Activated gamma-delta T cell (primary cell): ENCODE measurements around the gene SOX6.

Source experiments
- DNase-seq: peaks from one replicate; lab custom pipeline; 2025; lab: John Stamatoyannopoulos, UW

Gene SOX6

GRCh38 chr11:16364254-16364653 is 7.9 kb upstream of the SOX6 start:
- no peak for DNase-seq

DNA sequence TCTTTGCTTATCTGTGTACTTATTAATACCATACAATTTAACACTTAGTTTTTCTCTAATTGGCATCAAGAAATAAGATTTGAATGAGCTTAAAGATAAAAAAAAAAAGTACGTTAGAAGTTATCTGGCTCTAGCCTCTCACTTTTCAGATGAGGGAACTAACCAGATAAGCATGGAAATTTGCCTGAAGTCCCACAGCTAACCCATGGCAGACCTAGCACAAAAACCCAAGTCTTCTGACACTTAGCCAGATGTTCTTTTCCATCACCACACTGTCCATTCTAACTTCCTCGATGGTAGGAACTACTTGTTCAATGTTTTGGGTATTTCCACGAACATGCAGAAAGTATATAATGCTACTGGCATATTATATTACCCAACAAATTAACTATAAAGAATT is 7.4 kb upstream of the SOX6 start:
- no peak for DNase-seq

- no peak for DNase-seq
These were observed 4.9 kb upstream of the SOX6 start for GRCh38 chr11:16361108-16361865.

GRCh38 chr11:16359369-16359768 is 3.0 kb upstream of the SOX6 start:
- no peak for DNase-seq

DNA sequence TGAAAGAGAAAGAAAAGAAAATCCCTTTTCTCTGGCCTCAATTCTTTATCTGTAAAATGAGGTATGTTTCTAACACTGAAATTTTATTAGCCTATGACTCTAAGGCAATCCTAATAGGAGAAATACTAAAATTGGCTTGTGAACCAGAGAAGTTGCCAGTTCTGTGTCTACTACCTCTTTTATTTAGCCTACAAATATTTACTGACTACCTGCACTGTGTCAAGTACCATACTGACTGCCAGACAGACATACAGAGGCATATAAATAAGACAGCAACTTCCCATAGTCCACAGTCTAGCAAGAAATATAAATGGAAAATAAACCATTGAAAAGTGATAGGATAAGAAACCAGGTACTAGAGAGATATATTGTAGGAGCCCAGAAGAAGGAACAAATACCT is 2.4 kb upstream of the SOX6 start:
- no peak for DNase-seq

GRCh38 chr11:16357775-16358174 is 1.4 kb upstream of the SOX6 start:
- no peak for DNase-seq

GRCh38 chr11:16356761-16357393 is 531 bp upstream of the SOX6 start:
- DNase-seq, result no peak

- no peak for DNase-seq
These were observed 3.6 kb downstream of the SOX6 start for GRCh38 chr11:16352707-16353106.

GRCh38 chr11:16350125-16350524 is 6.2 kb downstream of the SOX6 start:
- DNase-seq, result no peak

- DNase-seq, result no peak
These were observed 8.2 kb downstream of the SOX6 start for GRCh38 chr11:16347928-16348685.

DNA sequence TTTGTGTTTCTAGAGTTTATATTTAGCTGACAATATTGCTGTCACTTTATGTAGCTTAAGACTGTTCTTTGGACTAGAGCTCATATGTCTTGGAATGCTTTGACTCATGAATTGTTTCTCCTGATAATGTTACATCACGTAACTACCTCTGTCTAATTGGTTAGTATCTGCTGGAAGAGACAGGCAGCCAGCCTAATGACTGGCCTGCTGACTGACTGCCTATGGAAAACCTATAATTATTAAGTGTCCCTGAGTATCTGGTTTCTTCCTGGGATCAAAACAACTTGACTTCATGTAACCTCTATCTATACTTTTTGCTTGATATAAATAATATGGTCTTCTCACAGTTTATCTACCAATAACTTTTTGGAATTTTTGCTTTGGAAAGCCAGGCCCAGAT is 9.4 kb downstream of the SOX6 start:
- DNase-seq, result no peak

DNA sequence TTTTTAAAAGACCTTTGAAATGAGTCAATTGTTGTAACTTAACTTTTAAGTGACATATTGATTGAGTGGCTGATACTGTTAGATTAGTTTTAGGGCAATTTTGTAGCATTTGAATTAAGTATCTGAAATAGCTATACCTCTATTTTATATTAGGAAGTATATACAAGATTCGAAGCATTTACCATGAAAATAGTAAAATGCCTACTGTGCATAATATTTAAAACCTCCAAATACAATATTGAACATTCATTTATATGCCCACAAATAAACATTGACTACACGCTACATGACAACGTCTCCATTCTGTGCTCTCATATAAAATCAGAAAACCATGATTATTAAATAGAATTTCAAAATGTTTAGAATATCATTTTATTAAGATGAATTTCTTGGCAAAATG is 14.5 kb downstream of the SOX6 start:
- no peak for DNase-seq

DNA sequence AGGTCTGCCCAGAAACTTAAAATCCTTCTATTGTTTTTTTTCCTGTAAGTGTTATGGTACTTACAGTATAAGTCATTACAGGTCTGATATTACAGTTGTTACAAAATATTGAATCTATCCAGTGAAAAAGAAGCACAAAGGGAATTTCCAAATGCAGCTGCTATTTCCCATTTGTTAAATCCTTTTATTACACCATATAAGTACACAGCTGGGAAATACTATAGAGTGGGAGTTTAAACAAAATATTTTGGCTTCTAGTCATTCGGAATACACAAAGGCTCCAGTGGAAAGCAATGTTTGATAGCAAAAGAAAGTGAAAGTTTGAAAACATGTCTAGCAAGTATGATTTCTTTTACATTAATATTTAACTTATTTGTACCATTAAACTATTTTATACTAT is 18.0 kb downstream of the SOX6 start:
- DNase-seq, result no peak

DNA sequence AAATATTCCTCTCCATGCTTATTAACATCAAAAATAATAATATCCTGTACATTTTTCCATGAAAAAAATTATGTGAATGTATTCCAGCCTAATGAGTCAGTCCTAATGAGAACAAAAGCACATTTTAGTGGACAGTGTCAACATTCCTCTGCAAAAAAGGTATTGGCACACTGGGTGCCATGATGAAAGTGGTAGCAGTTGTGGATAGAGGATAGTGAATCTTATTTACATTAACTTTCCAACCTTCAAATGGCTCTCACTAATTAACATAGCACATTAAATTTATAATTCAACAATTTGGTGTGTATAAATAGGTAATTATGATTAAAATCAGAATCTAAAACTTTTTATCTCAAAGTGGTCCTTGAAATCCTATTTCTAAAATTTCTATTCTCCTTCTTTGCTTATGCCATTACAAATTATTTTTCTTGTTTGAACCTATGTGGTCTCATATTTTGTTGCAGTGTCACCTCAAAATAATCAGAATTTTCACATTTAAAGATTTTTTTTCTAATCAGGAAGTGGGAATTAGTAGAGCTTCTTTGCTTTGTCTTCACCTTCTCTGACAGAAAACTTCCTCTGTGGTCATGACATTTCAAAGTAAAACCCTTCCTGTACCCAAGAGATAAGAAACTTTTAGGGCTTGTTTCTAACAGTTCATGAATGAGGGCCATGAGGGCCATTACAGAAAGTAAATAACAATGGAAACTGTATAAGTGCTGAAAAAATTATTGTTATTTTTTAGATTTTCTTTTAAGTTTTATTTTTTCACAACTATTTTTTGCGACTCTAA is 18.7 kb downstream of the SOX6 start:
- DNase-seq, result no peak

DNA sequence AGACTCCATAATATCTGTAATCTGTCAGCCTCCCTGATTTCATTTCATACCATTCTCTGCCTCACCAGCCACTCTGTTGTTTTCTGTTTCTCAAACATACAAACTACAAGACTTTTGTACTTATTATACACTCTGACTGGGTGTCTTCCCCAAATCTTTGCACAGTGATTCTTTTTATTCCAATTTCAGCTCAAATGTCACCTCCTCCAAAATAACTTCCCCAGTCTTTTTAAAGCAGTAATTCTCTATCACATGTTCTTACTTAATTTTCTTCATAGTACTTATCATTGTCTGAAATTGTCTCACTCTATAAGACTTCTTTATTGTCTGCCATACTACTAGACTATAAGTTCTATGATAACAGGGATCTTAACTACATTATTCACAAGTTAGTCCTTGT is 19.6 kb downstream of the SOX6 start:
- no peak for DNase-seq

DNA sequence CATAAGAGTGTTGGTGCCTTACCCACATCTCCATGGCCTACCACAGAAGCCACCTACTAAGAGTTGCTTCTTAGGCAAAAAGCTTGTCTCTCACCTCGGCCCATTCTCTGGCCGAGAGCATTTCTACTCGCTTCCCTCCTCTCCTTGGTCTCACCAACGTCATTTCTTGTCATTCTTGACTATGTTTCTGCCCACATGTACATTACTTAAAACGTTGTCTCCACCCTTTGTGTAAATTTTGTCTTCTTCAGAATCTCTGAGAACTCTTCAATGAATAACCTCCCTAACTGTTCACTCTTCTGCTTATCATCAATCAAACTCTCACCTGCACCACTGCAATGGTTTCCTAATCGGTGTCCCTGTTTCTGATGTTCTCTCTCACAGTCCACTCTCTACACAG is 20.1 kb downstream of the SOX6 start:
- DNase-seq, result no peak

DNA sequence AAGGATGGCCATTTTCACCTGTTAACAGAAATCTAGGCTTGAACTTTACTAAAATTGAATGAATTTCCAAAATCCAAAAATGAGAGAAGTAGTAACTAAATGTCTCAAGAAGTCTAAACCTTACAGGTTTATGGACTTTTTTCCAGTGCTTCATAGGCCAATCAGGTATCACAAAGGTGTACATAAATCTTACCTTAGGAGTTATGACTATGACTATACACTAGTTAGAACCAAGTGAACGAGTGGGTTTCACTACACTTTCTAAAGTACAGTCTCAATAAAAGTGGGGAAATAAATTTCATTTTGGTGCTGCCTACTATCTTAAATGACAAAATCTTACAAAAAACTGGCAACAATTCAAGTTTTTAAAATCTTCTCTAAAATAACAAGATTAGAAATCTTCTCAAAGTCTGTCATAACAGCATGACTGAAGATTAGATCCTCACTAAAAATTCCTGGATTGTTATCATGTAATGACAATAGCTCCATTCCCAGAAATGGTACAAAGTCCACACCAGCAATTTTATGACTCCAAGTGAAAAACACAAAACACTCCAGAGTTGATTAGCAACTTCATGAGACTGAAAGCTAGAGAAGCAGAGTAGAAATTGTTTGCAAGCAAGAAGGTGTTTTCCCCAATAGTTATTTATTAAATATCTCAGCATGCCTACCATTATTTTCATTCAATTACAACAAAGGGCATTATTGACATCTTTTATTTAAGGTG is 20.9 kb downstream of the SOX6 start:
- DNase-seq, result no peak

GRCh38 chr11:16326679-16327297 is 29.6 kb downstream of the SOX6 start:
- DNase-seq, result no peak

DNA sequence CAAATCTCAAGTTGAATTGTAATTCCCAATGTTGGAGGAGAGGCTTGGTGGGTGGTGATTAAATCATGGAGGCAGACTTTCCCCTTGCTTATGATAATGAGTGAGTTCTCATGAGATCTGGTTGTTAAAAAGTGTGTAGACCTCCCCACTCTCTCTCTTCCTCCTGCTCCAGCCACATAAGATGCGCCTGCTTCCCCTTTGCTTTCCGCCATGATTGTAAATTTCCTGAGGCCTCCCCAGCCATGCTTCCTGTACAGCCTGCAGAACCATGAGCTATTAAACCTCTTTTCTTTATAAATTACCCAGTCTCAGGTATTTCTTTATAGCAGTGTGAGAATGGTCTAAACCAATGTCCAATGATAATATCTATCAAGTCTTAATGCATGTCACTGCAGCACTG is 34.2 kb downstream of the SOX6 start:
- no peak for DNase-seq

- DNase-seq, result no peak
These were observed 35.2 kb downstream of the SOX6 start for GRCh38 chr11:16321148-16321547.

DNA sequence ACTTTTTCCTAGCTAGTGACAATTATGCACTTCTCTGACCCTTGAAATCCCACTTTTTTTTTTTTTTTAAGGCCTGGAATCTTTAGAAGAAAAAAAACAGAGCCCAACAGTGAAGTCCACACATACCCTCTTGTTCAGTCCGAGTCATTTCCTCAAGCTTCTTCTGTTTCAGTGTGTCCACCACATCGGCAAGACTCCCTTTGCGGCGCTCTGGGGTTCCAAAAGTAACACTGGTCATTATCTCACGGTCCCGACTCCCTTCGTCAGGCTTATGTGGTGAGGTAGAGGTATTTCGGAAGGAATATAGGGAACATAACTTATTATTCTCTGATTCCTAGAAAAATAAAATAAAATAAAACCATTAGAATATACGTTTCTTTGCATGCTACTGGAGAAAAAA is 38.0 kb downstream of the SOX6 start:
- DNase-seq, result no peak
